Measurements from ENCODE around the gene SLC7A4. TPM values are rescaled to one million over a fixed set of nuclear protein-coding genes. Genes with fewer than 3 reads are reported as not detected.
A peak's percentile ranks its signal among the peaks of the same experiment; 100 is the strongest.
"Not testable (repeated sequence)": the region's sequence is repeated elsewhere in the genome, so short reads cannot be mapped to it uniquely, and the experiment has no call there.

The SLC7A4 gene
- total RNA-seq, 2 experiments from 2014 or later, result 0.16 to 0.53 TPM

DNA sequence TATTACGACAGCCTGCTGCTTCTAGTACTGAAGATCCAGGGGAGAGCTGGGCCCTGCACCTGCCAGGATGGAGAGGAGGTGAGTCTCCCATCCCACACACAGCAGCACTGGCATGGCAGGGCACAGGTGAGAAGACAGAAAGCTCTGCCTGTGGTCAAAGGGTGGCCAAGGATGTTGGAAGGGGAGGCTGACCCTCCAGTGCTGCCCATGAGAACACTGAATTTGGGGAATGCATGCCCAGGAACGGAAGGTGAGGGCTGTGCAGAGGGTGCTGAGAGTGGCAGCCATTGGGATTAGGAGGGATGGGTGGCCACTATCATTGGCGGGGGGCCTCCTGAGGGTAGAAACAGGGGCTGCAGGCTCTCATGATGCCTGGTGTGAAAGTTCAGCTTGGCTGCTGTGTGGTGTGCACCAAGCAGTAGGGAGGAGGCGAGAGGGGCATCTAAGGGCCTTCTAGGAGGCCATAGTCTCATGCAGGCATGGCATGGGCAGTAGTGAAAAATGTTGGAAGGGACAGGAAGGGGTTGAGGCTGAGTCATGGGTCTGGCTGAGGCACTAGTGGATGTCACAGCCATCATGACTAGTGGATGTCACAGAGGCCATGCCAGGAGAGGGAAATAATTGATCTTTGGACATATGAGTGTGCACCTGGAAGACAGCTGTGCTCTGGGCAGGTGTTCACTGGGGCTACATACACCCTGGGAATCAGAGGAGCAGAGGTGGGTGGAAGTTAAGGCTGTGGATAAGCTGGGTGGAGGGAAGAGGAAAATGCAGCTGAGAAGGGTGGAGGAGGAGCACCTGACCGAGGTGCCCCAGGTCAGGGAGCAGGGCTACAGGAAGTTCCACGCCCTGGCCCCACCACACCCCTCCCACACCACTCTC lies 10.9 kb upstream of the SLC7A4 start:
- Mint-ChIP-seq H3K9me3 (ENCODE audit: low read depth) (no peaks in the 10 kb centered on the region), H3K27ac (no peak overlapping the region), H3K36me3 (no peaks in the 10 kb centered on the region), H3K4me1 (peaks cover 22% of the 10 kb centered on the region), H3K4me3 (no peak overlapping the region), H3K27me3 (peaks cover 44% of the 10 kb centered on the region)
- CTCF ChIA-PET, result interaction anchor here (0.8 to 1.6 kb wide), 2 partner anchors 22 to 60 kb away, joined by 3 to 5 read pairs; no protein-coding TSS in a partner anchor
- DNase-seq, result no peak
- no peak for ATAC-seq

DNA sequence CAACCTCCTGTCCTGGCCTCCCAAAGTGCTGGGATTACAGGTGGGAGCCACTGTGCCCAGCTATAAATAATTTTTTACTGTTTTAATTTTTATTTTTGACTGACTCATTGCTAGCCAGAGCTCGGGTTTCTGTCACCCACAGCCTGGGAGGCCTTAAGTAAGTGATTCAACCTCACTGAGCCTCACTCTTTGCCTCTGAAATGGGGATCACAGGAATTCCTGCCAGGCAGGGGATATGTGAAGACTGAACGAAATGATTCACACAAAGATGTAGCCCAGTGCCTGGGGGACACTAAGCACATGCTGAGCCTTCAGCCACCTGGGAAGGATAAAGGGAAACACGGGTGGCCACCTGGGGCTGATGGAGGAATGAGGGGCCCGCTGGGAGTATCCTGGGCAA lies 9.6 kb upstream of the SLC7A4 start:
- Mint-ChIP-seq H3K4me3 (no peak overlapping the region), H3K27me3 (peaks cover 48% of the 10 kb centered on the region), H3K9me3 (ENCODE audit: low read depth) (no peaks in the 10 kb centered on the region), H3K4me1 (peaks cover 22% of the 10 kb centered on the region), H3K27ac (no peak overlapping the region), H3K36me3 (no peaks in the 10 kb centered on the region)
- CTCF ChIA-PET, result interaction anchor here (0.8 kb wide), 1 partner anchor 21 kb away, joined by 3 read pairs; no protein-coding TSS in a partner anchor
- no peak for DNase-seq
- ATAC-seq, result no peak

DNA sequence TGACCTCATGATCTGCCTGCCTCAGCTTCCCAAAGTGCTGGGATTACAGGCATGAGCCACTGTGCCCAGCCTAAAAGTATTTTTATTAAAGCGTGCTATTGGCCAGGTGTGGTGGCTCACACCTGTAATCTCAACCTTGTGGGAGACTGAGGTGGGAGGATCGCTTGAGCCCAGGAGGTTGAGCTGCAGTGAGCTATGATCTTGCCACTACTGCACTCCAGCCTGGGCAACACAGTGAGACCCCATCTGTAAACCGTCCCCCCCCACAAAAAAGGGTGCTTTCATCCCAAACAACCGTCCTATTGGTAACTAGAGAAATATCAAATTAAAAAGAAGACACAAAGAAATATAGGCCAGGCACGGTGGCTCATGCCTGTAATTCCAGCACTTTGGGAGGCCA lies 6.8 kb upstream of the SLC7A4 start:
- CTCF ChIA-PET; H3K27ac Mint-ChIP-seq; H3K4me1 Mint-ChIP-seq; H3K9me3 Mint-ChIP-seq (ENCODE audit: low read depth); H3K36me3 Mint-ChIP-seq; ATAC-seq; DNase-seq; H3K4me3 Mint-ChIP-seq: not testable (repeated sequence)
- H3K27me3 Mint-ChIP-seq, result peaks cover 43% of the 10 kb centered on the region

DNA sequence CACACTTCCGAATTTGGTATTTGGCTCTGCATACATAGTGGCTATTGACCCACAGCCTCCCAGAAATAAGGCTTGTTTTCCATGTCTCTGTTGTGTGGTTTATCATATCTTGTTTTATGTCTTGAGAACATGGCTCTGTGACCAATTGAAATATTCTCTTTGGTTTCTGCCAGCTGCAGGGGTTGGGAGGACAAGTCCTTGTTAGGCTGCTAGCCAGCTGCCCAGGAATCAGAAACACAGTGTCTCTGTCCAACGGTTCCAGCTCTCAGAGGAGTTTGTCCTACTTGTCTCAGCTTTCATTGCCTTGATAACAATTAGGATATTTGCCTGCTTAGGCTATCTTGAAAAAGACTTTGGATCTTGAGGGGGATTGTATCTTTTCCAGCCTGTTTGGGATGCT lies 6.0 kb upstream of the SLC7A4 start:
- no peak for ATAC-seq
- CTCF ChIA-PET, result no interaction called here

DNA sequence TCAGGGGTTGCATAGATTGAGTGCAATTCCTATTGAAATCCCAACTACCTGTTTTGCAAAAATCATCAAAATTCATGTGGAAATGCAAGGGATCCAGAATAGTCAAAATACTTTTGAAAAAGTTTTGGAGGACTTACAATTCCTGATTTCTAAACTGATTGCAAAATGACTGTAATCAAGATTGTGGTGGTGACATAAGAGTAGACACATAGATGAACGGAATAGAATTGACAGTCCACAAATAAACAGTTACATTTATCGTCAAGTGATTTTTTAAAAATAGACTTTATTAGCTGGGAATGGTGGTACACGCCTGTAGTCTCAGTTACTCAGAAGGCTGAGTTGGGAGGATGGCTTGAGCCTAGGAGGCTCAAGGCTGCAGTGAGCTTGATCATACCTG lies 2.6 kb upstream of the SLC7A4 start:
- Mint-ChIP-seq H3K9me3 (ENCODE audit: low read depth) (no peaks in the 10 kb centered on the region), H3K4me1 (peaks cover 15% of the 10 kb centered on the region), H3K27ac (no peak overlapping the region), H3K27me3 (peaks cover 50% of the 10 kb centered on the region), H3K36me3 (no peaks in the 10 kb centered on the region), H3K4me3 (no peak overlapping the region)
- CTCF ChIA-PET, result no interaction called here
- DNase-seq (no peak), ATAC-seq (no peak)

More for the DNA sequence above, 6.0 kb upstream of the SLC7A4 start:
- Mint-ChIP-seq H3K36me3 (no peaks in the 10 kb centered on the region), H3K9me3 (ENCODE audit: low read depth) (no peaks in the 10 kb centered on the region), H3K4me1 (peaks cover 9% of the 10 kb centered on the region), H3K4me3 (no peak overlapping the region), H3K27ac (no peak overlapping the region), H3K27me3 (peaks cover 42% of the 10 kb centered on the region)
- DNase-seq, result no peak

DNA sequence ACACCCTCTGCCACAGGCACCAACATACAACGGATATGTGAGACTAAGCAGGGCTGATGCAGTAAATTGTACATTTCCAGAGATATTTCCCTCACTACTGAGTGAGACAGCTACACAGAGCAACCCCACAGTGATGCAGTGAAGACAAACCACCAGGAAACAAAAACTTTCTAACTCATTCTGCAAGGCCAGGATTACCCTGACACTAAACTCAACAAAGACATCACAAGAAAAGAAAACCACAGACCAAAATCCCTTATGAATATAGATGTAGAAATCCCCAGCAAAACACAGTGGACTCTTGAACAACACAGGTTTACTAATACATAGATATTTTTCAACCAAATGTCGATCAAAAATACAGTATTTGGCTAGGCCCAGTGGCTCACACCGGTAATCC lies 1.5 kb upstream of the SLC7A4 start:
- CTCF ChIA-PET, result no interaction called here

DNA sequence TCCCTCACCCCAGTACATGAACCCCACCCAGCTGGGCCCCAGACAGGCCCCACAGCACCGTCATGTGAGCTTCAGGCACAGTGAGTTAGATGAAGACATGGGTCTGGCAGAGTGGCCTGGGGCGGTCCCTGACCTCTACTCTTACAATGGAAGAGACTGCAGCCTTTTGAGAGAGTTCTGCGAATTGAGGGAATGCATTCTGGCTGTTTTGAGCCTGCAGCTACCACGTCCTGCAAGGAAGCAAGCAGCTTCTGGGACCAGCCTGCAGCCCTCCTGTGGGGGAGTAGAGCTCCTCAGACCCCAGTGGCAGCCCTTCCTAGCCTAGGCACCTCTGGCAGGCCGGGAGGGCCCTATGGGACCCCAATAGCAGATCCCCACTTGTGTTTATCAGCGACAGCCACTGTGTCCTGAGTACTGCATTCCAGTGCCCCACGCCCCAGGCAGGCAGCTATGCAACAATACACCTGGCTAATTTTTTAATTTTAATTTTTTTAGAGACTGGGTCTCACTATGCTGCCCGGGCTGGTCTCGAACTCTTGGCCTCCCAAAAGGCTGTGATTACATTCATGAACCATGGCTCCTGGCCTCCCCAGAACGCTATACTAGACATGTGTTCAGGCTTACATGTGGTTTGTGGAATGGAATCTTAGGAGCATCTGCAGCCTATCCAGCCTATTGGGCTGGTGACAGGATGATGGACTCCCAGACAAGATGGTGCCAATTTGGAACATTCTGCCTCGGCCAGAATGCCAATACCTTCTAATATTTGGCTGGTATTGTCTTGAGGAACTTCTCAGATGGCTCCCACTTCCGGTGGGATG lies 717 bp upstream of the SLC7A4 start:
- CTCF ChIA-PET, result no interaction called here
- no peak overlapping the region for H3K27ac Mint-ChIP-seq
- H3K27me3 Mint-ChIP-seq, result peaks cover 43% of the 10 kb centered on the region
- H3K4me1 Mint-ChIP-seq, result peaks cover 15% of the 10 kb centered on the region
- no peaks in the 10 kb centered on the region for H3K36me3 Mint-ChIP-seq
- no peaks in the 10 kb centered on the region for H3K9me3 Mint-ChIP-seq (ENCODE audit: low read depth)
- no peak overlapping the region for H3K4me3 Mint-ChIP-seq
- DNase-seq (no peak), ATAC-seq (no peak)

More for the DNA sequence above, 1.5 kb upstream of the SLC7A4 start:
- no peaks in the 10 kb centered on the region for H3K36me3 Mint-ChIP-seq
- peaks cover 47% of the 10 kb centered on the region for H3K27me3 Mint-ChIP-seq
- peaks cover 15% of the 10 kb centered on the region for H3K4me1 Mint-ChIP-seq
- no peak overlapping the region for H3K4me3 Mint-ChIP-seq
- H3K9me3 Mint-ChIP-seq (ENCODE audit: low read depth), result no peaks in the 10 kb centered on the region
- DNase-seq (no peak), ATAC-seq (peak; percentile 46)
- H3K27ac Mint-ChIP-seq, result no peak overlapping the region

DNA sequence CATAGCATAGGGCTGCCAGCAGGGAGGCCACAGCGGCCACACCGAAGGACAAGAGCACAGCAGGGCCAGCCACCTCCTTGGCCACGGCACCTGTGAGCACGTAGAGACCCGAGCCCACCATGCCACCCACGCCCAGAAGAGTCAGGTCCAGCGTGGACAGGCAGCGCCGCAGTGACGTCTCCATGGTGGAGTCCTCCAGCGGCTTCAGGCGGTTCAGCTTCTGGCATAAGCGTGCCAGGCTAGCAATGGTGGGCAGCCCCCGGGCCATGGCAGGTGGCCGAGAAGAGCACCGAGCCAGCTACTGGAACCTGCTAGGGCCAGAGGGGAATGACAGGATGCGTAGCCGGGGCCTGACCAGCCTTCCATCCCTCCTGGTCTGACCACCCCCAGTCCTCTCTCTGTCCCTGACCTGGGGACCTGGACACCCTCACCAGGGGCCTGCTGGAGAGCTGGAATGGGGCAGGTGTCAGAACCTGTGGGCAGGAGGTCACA lies 770 bp downstream of the SLC7A4 start:
- Mint-ChIP-seq H3K4me1 (peaks cover 15% of the 10 kb centered on the region), H3K36me3 (no peaks in the 10 kb centered on the region), H3K9me3 (ENCODE audit: low read depth) (no peaks in the 10 kb centered on the region), H3K4me3 (no peak overlapping the region), H3K27ac (no peak overlapping the region), H3K27me3 (peaks cover 39% of the 10 kb centered on the region)
- no peak for ATAC-seq
- CTCF ChIA-PET, result no interaction called here
- DNase-seq, result no peak

DNA sequence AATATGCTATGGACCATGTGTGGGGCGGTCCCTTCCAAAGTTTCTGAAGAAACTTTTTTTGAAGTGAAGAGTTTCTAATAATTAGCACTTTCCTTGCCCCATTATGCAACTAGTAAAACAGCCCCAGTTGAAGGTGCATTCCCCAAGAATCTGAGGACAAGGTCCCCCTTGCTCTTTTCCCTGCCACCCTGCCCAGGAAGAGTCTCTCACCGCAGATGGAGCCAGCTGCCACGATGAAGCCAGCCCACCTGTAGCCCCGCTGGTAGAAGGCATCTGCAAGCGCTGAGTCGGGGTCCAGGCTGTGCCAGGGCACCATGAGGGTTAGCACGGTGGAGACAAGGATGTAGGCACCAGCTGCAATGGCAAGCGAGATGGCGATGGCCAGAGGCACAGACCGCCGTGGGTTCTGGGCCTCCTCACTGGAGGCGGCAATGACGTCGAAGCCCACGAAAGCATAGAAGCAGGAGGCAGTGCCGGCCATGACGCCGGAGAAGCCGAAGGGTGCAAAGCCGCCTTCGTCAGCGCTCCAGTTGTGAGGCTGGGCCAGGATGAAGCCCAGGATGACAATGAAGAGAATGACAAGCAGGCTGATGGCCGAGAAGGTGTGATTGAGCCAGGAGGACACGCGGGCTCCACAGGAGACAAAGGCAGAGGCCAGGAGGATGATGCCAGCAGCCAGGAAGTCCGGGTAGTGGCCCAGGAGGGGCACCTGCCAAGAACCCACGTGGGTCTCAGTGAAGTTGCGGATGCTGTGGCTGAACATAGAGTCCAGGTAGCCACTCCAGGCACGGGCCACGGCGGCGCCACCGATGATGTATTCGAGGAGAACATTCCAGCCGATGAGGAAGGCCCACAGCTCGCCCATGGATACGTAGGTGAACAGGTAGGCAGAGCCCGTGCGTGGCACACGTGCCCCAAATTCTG lies 1.5 kb downstream of the SLC7A4 start:
- Mint-ChIP-seq H3K27ac (no peak overlapping the region), H3K36me3 (no peaks in the 10 kb centered on the region), H3K4me3 (no peak overlapping the region), H3K9me3 (ENCODE audit: low read depth) (no peaks in the 10 kb centered on the region), H3K4me1 (peaks cover 18% of the 10 kb centered on the region), H3K27me3 (peaks cover 36% of the 10 kb centered on the region)
- DNase-seq (no peak), ATAC-seq (no peak)
- CTCF ChIA-PET, result no interaction called here

DNA sequence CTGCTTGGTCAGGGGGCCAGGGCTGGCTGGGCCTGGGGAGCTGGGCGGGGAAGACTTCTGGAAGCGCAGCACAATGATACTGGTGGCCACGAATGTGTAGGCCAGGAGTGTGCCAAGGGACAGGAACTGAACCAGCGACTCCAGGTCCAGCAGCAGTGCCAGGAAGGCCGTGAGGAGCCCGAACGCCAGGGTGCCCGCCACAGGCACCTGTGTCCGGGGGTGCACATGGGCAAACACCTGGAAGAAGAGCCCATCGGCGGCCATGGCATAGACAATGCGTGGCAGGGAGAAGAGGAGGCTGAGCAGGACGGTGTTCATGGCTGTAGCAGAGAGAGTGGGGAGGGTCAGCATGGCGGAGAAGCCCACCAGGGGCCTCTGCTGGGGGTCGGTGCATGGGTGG lies 2.3 kb downstream of the SLC7A4 start:
- peaks cover 29% of the 10 kb centered on the region for H3K27me3 Mint-ChIP-seq
- peaks cover 2% of the 10 kb centered on the region for H3K36me3 Mint-ChIP-seq
- no peaks in the 10 kb centered on the region for H3K9me3 Mint-ChIP-seq (ENCODE audit: low read depth)
- H3K4me3 Mint-ChIP-seq, result no peak overlapping the region
- no peak overlapping the region for H3K27ac Mint-ChIP-seq
- CTCF ChIA-PET, result no interaction called here
- ATAC-seq (no peak), DNase-seq (no peak)
- peaks cover 27% of the 10 kb centered on the region for H3K4me1 Mint-ChIP-seq

DNA sequence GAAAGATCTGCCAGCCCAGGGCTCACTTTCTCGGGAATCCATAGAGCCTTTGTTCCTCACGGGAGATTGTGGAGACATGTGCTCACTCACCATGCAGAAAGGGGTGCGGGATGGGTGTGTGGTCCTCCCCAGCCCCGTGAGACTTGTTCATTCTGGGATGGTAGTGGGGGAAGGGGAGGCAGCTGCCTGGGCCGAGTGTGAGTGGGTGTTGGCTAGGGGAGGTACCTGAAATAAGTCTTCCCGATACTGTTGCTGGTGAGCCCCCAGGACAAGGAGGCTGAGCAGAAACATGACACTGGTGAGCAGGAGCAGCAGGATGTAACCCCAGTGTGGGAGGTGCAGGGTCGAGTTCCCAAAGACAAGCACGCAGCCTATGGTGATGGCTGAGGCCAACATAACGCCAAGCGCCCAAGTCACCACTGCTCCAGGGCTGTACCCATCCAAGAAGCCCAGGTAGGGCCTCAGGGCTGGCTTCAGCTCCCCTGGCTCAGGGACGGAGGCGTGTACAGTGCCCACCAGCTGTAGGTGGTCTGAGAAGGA lies 2.8 kb downstream of the SLC7A4 start:
- DNase-seq (no peak), ATAC-seq (no peak)
- Mint-ChIP-seq H3K27me3 (peaks cover 25% of the 10 kb centered on the region), H3K27ac (no peak overlapping the region), H3K9me3 (ENCODE audit: low read depth) (no peaks in the 10 kb centered on the region), H3K36me3 (peaks cover 2% of the 10 kb centered on the region), H3K4me3 (no peak overlapping the region), H3K4me1 (peaks cover 29% of the 10 kb centered on the region)
- CTCF ChIA-PET, result no interaction called here

DNA sequence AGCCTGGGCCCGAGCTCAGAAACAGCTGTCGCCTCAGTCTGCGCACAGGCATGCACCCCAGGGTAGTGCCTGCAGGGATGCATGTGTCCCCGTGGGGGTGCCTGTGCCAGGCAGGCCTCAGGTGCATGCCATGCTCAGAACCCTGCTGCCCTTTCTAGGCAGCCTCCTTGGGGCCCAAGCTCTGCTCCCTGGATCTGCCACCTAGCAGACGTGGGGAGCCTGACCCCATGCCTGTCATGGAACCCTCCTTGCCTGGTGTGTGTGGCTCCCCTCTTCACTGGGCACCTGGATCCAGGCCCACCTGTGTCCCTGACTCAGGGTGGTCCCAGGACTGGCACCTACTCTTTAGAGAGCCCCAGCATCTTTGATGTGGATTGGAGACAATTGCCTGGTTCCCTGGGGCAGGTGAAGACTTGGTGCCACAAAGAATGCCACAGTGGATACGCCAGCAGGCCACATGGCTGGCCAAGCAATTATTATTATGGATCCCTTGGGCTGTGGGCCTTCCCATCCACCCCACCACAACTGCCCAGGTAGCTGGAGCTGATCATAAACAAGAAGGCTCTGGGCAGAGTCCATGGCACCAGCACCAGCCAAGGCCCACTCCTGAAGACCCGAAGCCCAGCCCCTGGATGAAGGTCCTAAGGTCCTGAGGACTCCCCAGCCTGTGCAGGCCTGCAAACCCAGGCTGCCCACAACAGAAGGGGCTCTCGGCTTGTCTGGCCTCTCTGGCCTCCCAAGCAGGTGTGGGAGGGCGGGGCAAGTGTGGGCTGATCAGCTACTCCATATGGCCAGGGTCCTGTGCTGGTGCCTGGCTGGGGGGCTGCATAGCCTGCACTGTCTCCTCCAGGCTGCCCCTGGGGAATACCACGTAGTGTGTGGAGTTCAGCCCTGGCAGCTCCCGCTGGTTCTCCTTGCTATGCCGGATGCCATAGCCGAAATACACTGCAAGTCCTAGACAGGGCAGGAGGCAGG lies 3.8 kb downstream of the SLC7A4 start:
- Mint-ChIP-seq H3K36me3 (peaks cover 2% of the 10 kb centered on the region), H3K4me1 (peaks cover 28% of the 10 kb centered on the region), H3K27me3 (peaks cover 19% of the 10 kb centered on the region), H3K27ac (no peak overlapping the region), H3K4me3 (no peak overlapping the region), H3K9me3 (ENCODE audit: low read depth) (no peaks in the 10 kb centered on the region)
- no peak for DNase-seq
- no peak for ATAC-seq
- CTCF ChIA-PET, result no interaction called here
